Measurements from ENCODE around the gene PSMC4. TPM values are rescaled to one million over a fixed set of nuclear protein-coding genes. Genes with fewer than 3 reads are reported as not detected.

Gene PSMC4
- total and polyA plus RNA-seq, 2 donors (not counting 1 experiment from before 2014, with no cell fraction given) = 58.2 to 63.0 TPM

GRCh38 chr19:39966617-39967016, 4.3 kb upstream of the PSMC4 start:
- H2AFZ ChIP-seq (ENCODE audit: insufficient read depth, low read depth, low read length, poor library complexity, severe bottlenecking) = no peak overlapping the region
- no peak for TF ChIP-seq CTCF (IDR thresholded peaks at IDR 0.05)
- no peak for TF ChIP-seq EZH2 (IDR thresholded peaks at IDR 0.05; ENCODE audit: borderline replicate concordance, insufficient read depth, low read depth, low read length, poor library complexity, severe bottlenecking)
- CTCF ChIA-PET = interaction anchor here (0.7 to 2.1 kb wide), 2 partner anchors 59 to 1422 kb away, joined by 4 to 7 read pairs; no protein-coding TSS in a partner anchor
- POLR2A ChIA-PET = interaction anchor here (0.7 kb wide), 1 partner anchor 174 kb away, joined by 6 read pairs; no protein-coding TSS in a partner anchor
- ATAC-seq (ENCODE audit: low read depth) = no peak
- no peaks in the 10 kb centered on the region for H3K9me3 ChIP-seq (ENCODE audit: control extremely low read depth in 1 of 3, control insufficient read depth in 2 of 3, insufficient read depth in 1 of 3, low read length in 2 of 3)
- no peaks in the 10 kb centered on the region for H3K9me3 Mint-ChIP-seq (ENCODE audit: insufficient read depth)
- no peak overlapping the region for H3K27ac ChIP-seq (ENCODE audit: low read length in 2 of 2)
- DNase-seq = no peak
- H4K20me1 ChIP-seq (ENCODE audit: control insufficient read depth, insufficient read depth, low read length, poor library complexity, severe bottlenecking) = no peaks in the 10 kb centered on the region
- H3K4me1 ChIP-seq (ENCODE audit: control insufficient read depth in 2 of 2, insufficient read depth in 2 of 2, low read length in 2 of 2) = peaks cover 25 to 27% of the 10 kb centered on the region in 2 donors
- H3K27me3 Mint-ChIP-seq = no peaks in the 10 kb centered on the region
- no peak overlapping the region for H3K27ac Mint-ChIP-seq
- no peak overlapping the region for H3K4me3 ChIP-seq (ENCODE audit: control extremely low read depth in 1 of 5, extremely low read depth in 1 of 5, insufficient read depth in 1 of 5, low read depth in 2 of 5, low read length in 4 of 5)
- H3K9ac ChIP-seq (ENCODE audit: low read length) = no peak overlapping the region
- WGBS (ENCODE audit: insufficient coverage) = 100% methylated on average over 2 of the region's 6 CpGs
- peaks cover 7% of the 10 kb centered on the region for H3K79me2 ChIP-seq (ENCODE audit: control insufficient read depth, insufficient read depth, low read length)
- no peaks in the 10 kb centered on the region for H3K36me3 ChIP-seq (replicated peaks in 1 of 2; ENCODE audit: control extremely low read depth in 1 of 2, control insufficient read depth in 1 of 2, extremely low read depth in 1 of 2, insufficient read depth in 2 of 2, low read length in 1 of 2)
- no peak overlapping the region for H3K4me2 ChIP-seq (replicated peaks; ENCODE audit: low read depth, low read length, poor library complexity, severe bottlenecking)
- H3K27me3 ChIP-seq (replicated peaks in 1 of 4; ENCODE audit: control extremely low read depth in 1 of 4, control insufficient read depth in 3 of 4, insufficient read depth in 4 of 4, low read length in 3 of 4) = no peaks in the 10 kb centered on the region
- no peak overlapping the region for H3K4me3 Mint-ChIP-seq
- intact Hi-C loops (cut with micrococcal nuclease) = no loop called here
- peaks cover 39% of the 10 kb centered on the region for H3K4me1 Mint-ChIP-seq

GRCh38 chr19:39967561-39967960, 3.4 kb upstream of the PSMC4 start:
- Histone ChIP-seq H3K4me3 (ENCODE audit: control extremely low read depth in 1 of 5, extremely low read depth in 1 of 5, insufficient read depth in 1 of 5, low read depth in 2 of 5, low read length in 4 of 5) (no peak overlapping the region), H3K4me1 (ENCODE audit: control insufficient read depth in 2 of 2, insufficient read depth in 2 of 2, low read length in 2 of 2) (peaks cover 31% of the 10 kb centered on the region in 2 donors), H3K27ac (ENCODE audit: low read length in 2 of 2) (no peak overlapping the region), H3K27me3 (replicated peaks in 1 of 4; ENCODE audit: control extremely low read depth in 1 of 4, control insufficient read depth in 3 of 4, insufficient read depth in 4 of 4, low read length in 3 of 4) (no peaks in the 10 kb centered on the region), H3K36me3 (replicated peaks in 1 of 2; ENCODE audit: control extremely low read depth in 1 of 2, control insufficient read depth in 1 of 2, extremely low read depth in 1 of 2, insufficient read depth in 2 of 2, low read length in 1 of 2) (peaks cover 0 to 5% of the 10 kb centered on the region in 2 experiments), H3K9me3 (ENCODE audit: control extremely low read depth in 1 of 3, control insufficient read depth in 2 of 3, insufficient read depth in 1 of 3, low read length in 2 of 3) (no peaks in the 10 kb centered on the region), H4K20me1 (ENCODE audit: control insufficient read depth, insufficient read depth, low read length, poor library complexity, severe bottlenecking) (no peaks in the 10 kb centered on the region), H3K4me2 (replicated peaks; ENCODE audit: low read depth, low read length, poor library complexity, severe bottlenecking) (no peak overlapping the region), H3K9ac (ENCODE audit: low read length) (no peak overlapping the region), H2AFZ (ENCODE audit: insufficient read depth, low read depth, low read length, poor library complexity, severe bottlenecking) (no peak overlapping the region), H3K79me2 (ENCODE audit: control insufficient read depth, insufficient read depth, low read length) (peaks cover 14% of the 10 kb centered on the region)
- H3K27ac Mint-ChIP-seq = no peak overlapping the region
- H3K9me3 Mint-ChIP-seq (ENCODE audit: insufficient read depth) = no peaks in the 10 kb centered on the region
- H3K27me3 Mint-ChIP-seq = no peaks in the 10 kb centered on the region
- WGBS (ENCODE audit: insufficient coverage) = 91% methylated on average over 8 of the region's 9 CpGs
- TF ChIP-seq EZH2 (IDR thresholded peaks at IDR 0.05; ENCODE audit: borderline replicate concordance, insufficient read depth, low read depth, low read length, poor library complexity, severe bottlenecking) (no peak), CTCF (IDR thresholded peaks at IDR 0.05) (no peak)
- no peak overlapping the region for H3K4me3 Mint-ChIP-seq
- intact Hi-C loops (cut with micrococcal nuclease) = no loop called here
- CTCF ChIA-PET = interaction anchor here (2.1 to 4.3 kb wide), 3 partner anchors 10 to 60 kb away, joined by 4 to 77 read pairs (median 7); no protein-coding TSS in a partner anchor
- no peak for ATAC-seq (ENCODE audit: low read depth)
- H3K4me1 Mint-ChIP-seq = peaks cover 44% of the 10 kb centered on the region
- POLR2A ChIA-PET = no interaction called here
- no peak for DNase-seq
